K562 (cell line): Measurements from ENCODE around the gene GPX5. TPM values are rescaled to one million over a fixed set of nuclear protein-coding genes. Genes with fewer than 3 reads are reported as not detected.

Experiments used
- AFF4 ChIP-seq: sonication (generic); formaldehyde crosslinking; IDR thresholded peaks from 2 replicates; pipeline ENCODE4 v1.8.0; 2023; ENCODE audit warnings: mild to moderate bottlenecking, missing genetic modification reagents
- BMI1 ChIP-seq: fragments of 150-350 bp; IDR thresholded peaks from 2 replicates; pipeline ENCODE4 v1.6.1; 2014; ENCODE audit warnings: low read length
- BRD9 ChIP-seq: fragments of 450-650 bp; IDR thresholded peaks from 2 replicates; pipeline ENCODE4 v1.6.1; 2018; ENCODE audit warnings: low read depth; ENCODE audit not compliant: partially characterized antibody
- CCNT2 ChIP-seq: IDR thresholded peaks from 2 replicates; pipeline ENCODE4 v1.6.1; 2011; ENCODE audit warnings: borderline replicate concordance, low read depth, mild to moderate bottlenecking, moderate library complexity, mixed read lengths, low read length; ENCODE audit not compliant: insufficient read length; ENCODE audit errors: extremely low read depth
- GTF2E2 ChIP-seq: fragments of 200-800 bp; sonication (Bioruptor generic); IDR thresholded peaks from 2 replicates; pipeline ENCODE4 v1.6.1; 2016; ENCODE audit warnings: missing genetic modification characterization, missing compliant biosample characterization
- NBN ChIP-seq: fragments of 450-650 bp; IDR thresholded peaks from 2 replicates; pipeline ENCODE4 v1.6.1; 2016; ENCODE audit warnings: low read depth, mild to moderate bottlenecking
- NFE2 ChIP-seq: IDR thresholded peaks from 2 replicates; pipeline ENCODE4 v1.6.1; 2014; ENCODE audit warnings: antibody characterized with exemption, low read depth
- ZNF280B ChIP-seq: fragments of 250-450 bp; sonication (Bioruptor Pico); IDR thresholded peaks from 2 replicates; pipeline ENCODE4 v1.5.1; 2021; ENCODE audit warnings: mild to moderate bottlenecking
- ZNF592 ChIP-seq: fragments of 450-650 bp; IDR thresholded peaks from 2 replicates; pipeline ENCODE4 v1.6.1; 2017; ENCODE audit warnings: antibody characterized with exemption, mild to moderate bottlenecking
- polyA plus RNA-seq, 8 experiments: library from polyadenylated mRNA; depleted of rRNA in 4 of 8; stranded (reverse) in 5 of 8; unstranded in 3 of 8; fragments of >200 nt; fragmentation: Nextera tagmentation in 2 of 8; fragmentation: Illumina TruSeq in 1 of 8; extraction: Ambion mirVana in 2 of 8; extraction: Trizol in 1 of 8; gene quantifications; 2 replicates each; pipeline versions ENCODE4 v1.2.1 to v1.2.3, GENCODE V29; 2011 to 2014; ENCODE audit warnings: inconsistent platforms in 1 of 8, missing spikeins in 1 of 8
- total RNA-seq, 7 experiments: library from RNA; depleted of rRNA in 6 of 7; stranded (reverse); fragments of >200 nt in 6 of 7; fragmentation: Illumina TruSeq in 2 of 7; extraction: Trizol in 2 of 7; gene quantifications; 2 replicates each; pipeline versions ENCODE4 v1.2.1 to v1.2.3, GENCODE V29; 2011 to 2021; ENCODE audit warnings: low replicate concordance in 1 of 7
- TF ChIP-seq, protein P1 (sequence below): fragments of 450-650 bp; IDR thresholded peaks from 2 replicates; pipeline ENCODE4 v1.6.1; 2016
- TF ChIP-seq, protein P2 (sequence below): fragments of 450-650 bp; IDR thresholded peaks from 2 replicates; pipeline ENCODE4 v1.6.1; 2016; ENCODE audit warnings: antibody characterized with exemption
- TF ChIP-seq, protein P3 (sequence below): sonication (generic); formaldehyde crosslinking; IDR thresholded peaks from 2 replicates; pipeline ENCODE4 v1.8.1; 2023; ENCODE audit warnings: mild to moderate bottlenecking, missing genetic modification reagents

Gene GPX5
- total and polyA plus RNA-seq, 9 of the 15 experiments (the other 6 are each of a cell fraction or from before 2014, with no cell fraction given): 0.07 to 0.18 (median 0.15) TPM; not detected in 6

DNA sequence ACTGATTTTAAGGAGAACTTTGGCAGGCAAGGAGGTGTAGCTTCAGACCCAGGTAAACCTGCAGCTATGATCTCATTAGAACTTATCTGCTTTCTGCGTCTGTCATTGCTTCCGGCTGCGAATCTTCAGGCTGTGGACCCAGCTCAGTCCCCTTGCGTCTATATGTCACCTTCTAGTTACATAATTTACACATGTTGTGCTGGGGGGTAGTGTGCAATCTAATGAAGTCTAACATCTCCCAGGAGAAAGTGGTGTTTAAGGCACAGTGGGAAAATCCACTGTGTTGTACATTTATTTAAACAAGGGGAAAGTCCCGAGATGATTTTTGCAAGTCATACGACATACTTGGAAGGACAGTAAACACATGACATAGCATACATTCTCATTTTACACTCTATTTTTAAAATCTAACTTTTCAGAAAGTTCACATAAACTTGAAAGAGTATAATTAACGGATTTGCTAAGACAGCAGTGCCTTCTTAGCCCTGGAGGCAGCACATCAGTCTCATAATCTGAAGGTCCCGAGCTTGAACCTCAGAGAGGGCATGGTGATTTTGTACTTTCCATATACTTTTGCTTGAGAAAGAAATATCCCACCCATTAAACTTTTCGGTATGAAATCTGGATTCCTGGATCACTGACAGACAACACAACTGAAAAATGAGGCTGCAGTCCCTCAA is 45.3 kb upstream of the GPX5 start (continued):
- no peak for TF ChIP-seq ZNF592
- no peak for TF ChIP-seq GTF2E2 (tag)
- no peak for TF ChIP-seq BMI1
- peak; percentile 67 for TF ChIP-seq BRD9
- TF ChIP-seq AFF4 (CRISPR knock-in tag): 0 out of 2 replicates have a peak, but pooled peaks have one; percentile 42
- TF ChIP-seq, protein P1, sequence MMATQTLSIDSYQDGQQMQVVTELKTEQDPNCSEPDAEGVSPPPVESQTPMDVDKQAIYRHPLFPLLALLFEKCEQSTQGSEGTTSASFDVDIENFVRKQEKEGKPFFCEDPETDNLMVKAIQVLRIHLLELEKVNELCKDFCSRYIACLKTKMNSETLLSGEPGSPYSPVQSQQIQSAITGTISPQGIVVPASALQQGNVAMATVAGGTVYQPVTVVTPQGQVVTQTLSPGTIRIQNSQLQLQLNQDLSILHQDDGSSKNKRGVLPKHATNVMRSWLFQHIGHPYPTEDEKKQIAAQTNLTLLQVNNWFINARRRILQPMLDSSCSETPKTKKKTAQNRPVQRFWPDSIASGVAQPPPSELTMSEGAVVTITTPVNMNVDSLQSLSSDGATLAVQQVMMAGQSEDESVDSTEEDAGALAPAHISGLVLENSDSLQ: peak; percentile 76
- peak; percentile 56; the same call in 1 of the 2 replicates for TF ChIP-seq NBN
- no peak for TF ChIP-seq ZNF280B (CRISPR knock-in tag)
- TF ChIP-seq, protein P2, sequence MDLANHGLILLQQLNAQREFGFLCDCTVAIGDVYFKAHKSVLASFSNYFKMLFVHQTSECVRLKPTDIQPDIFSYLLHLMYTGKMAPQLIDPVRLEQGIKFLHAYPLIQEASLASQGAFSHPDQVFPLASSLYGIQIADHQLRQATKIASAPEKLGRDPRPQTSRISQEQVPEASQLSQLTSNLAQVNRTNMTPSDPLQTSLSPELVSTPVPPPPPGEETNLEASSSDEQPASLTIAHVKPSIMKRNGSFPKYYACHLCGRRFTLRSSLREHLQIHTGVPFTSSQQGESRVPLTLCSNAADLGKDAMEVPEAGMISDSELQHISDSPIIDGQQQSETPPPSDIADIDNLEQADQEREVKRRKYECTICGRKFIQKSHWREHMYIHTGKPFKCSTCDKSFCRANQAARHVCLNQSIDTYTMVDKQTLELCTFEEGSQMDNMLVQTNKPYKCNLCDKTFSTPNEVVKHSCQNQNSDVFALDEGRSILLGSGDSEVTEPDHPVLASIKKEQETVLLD: peak; percentile 28; the same call in 1 of the 2 replicates
- peak; percentile 82 for TF ChIP-seq NFE2
- TF ChIP-seq, protein P3, sequence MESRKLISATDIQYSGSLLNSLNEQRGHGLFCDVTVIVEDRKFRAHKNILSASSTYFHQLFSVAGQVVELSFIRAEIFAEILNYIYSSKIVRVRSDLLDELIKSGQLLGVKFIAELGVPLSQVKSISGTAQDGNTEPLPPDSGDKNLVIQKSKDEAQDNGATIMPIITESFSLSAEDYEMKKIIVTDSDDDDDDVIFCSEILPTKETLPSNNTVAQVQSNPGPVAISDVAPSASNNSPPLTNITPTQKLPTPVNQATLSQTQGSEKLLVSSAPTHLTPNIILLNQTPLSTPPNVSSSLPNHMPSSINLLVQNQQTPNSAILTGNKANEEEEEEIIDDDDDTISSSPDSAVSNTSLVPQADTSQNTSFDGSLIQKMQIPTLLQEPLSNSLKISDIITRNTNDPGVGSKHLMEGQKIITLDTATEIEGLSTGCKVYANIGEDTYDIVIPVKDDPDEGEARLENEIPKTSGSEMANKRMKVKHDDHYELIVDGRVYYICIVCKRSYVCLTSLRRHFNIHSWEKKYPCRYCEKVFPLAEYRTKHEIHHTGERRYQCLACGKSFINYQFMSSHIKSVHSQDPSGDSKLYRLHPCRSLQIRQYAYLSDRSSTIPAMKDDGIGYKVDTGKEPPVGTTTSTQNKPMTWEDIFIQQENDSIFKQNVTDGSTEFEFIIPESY (CRISPR knock-in tag): no peak
- peak; percentile 23 for TF ChIP-seq CCNT2
